HCT116 (cell line): ENCODE results near the gene PRKCA.

ENCODE experiments used
- EGR1 ChIP-seq: IDR thresholded peaks from 2 replicates; pipeline ENCODE4 v1.6.1; 2012; ENCODE audit warnings: low read depth
- ELF1 ChIP-seq: IDR thresholded peaks from 2 replicates; pipeline ENCODE4 v1.6.1; 2012; ENCODE audit warnings: low read depth, borderline replicate concordance
- EZH2 ChIP-seq: fragments of 200-600 bp; sonication (generic); IDR thresholded peaks from 2 replicates; pipeline ENCODE4 v1.6.1; 2017; ENCODE audit warnings: antibody characterized with exemption, mixed run types
- EZH2phosphoT487 ChIP-seq: fragments of 200-600 bp; IDR thresholded peaks from 2 replicates; pipeline ENCODE4 v1.6.1; 2018; ENCODE audit warnings: antibody characterized with exemption, borderline replicate concordance
- POLR2A ChIP-seq: IDR thresholded peaks from 2 replicates; pipeline ENCODE4 v1.7.0; 2011; ENCODE audit warnings: borderline replicate concordance; ENCODE audit not compliant: insufficient read depth, insufficient read length; ENCODE audit errors: extremely low read depth
- POLR2AphosphoS5 ChIP-seq: IDR thresholded peaks from 2 replicates; pipeline ENCODE4 v1.6.1; 2011; ENCODE audit warnings: mild to moderate bottlenecking, low read depth, low read length, moderate library complexity
- SRF ChIP-seq: IDR thresholded peaks from 2 replicates; pipeline ENCODE4 v1.6.1; 2012; ENCODE audit warnings: low read depth
- ZNF274 ChIP-seq: fragments of 200-500 bp; sonication (Bioruptor generic); IDR thresholded peaks from 2 replicates; pipeline ENCODE4 v1.6.1; 2014; ENCODE audit warnings: mild to moderate bottlenecking, low read depth, low read length, inconsistent platforms
- TF ChIP-seq, protein P1 (sequence below), 3 experiments: fragments of 200-600 bp in 1 of 3; sonication (generic) in 1 of 3; IDR thresholded peaks in 2 of 3; conservative IDR thresholded peaks in 1 of 3; 2 replicates each; pipeline ENCODE4 v1.5.1; 2012 to 2017; ENCODE audit warnings: low read depth in 2 of 3, low read length in 2 of 3, antibody characterized with exemption in 1 of 3, borderline replicate concordance in 1 of 3, control low read depth in 1 of 3, mild to moderate bottlenecking in 1 of 3, mixed read lengths in 1 of 3, mixed run types in 1 of 3, moderate library complexity in 1 of 3; ENCODE audit not compliant: insufficient read depth in 1 of 3

GRCh38 chr17:66313995-66314659 lies 11.7 kb downstream of the PRKCA start:
- TF ChIP-seq EZH2 (no peak), EGR1 (no peak), POLR2A (no peak), ZNF274 (no peak), POLR2AphosphoS5 (no peak), SRF (no peak), ELF1 (no peak), EZH2phosphoT487 (no peak)
- TF ChIP-seq, protein P1, sequence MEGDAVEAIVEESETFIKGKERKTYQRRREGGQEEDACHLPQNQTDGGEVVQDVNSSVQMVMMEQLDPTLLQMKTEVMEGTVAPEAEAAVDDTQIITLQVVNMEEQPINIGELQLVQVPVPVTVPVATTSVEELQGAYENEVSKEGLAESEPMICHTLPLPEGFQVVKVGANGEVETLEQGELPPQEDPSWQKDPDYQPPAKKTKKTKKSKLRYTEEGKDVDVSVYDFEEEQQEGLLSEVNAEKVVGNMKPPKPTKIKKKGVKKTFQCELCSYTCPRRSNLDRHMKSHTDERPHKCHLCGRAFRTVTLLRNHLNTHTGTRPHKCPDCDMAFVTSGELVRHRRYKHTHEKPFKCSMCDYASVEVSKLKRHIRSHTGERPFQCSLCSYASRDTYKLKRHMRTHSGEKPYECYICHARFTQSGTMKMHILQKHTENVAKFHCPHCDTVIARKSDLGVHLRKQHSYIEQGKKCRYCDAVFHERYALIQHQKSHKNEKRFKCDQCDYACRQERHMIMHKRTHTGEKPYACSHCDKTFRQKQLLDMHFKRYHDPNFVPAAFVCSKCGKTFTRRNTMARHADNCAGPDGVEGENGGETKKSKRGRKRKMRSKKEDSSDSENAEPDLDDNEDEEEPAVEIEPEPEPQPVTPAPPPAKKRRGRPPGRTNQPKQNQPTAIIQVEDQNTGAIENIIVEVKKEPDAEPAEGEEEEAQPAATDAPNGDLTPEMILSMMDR (IDR thresholded peaks at IDR 0.05 in 2 of 3, conservative IDR thresholded peaks at IDR 0.05 in 1 of 3; ENCODE audit: borderline replicate concordance in 1 of 3, insufficient read depth in 1 of 3, low read depth in 2 of 3, low read length in 2 of 3): no peak
